SW 1271 (cell line): ENCODE results near the gene TMCO4.
"Not testable (repeated sequence)": the region's sequence is repeated elsewhere in the genome, so short reads cannot be mapped to it uniquely, and the experiment has no call there.

ENCODE experiments used
- DNase-seq, 2 experiments: peaks; one replicate each; lab custom pipeline; 2025; lab: John Stamatoyannopoulos, UW

TMCO4 gene

GRCh38 chr1:19799230-19800075 is at the start of gene TMCO4:
Gene TMCO4 (minus strand): TSS chr1:19799916. CDS start chr1:19780758, 19,158 bp downstream.
- DNase-seq: no peak

- DNase-seq: not testable (repeated sequence)
These were observed 49.6 kb upstream of the TMCO4 start for GRCh38 chr1:19849307-19849706.

DNA sequence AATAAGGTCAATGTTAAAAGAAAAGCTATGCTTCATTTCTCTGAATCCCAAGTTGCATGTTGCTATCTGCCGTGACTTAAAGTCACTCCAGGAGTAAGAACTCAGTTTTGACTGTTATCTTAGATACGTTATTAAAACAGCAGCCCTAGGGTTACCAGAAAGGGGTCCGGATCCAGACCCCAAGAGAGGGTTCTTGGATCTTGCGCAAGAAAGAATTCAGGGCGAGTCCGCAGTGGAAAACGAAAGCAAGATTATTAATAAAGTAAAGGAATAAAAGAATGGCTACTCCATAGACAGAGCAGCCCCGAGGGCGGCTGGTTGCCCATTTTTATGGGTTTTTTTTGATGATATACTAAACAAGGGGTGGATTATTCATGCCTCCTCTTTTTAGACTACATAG is 47.6 kb upstream of the TMCO4 start:
- not testable (repeated sequence) for DNase-seq

- no peak for DNase-seq
These were observed 46.6 kb upstream of the TMCO4 start for GRCh38 chr1:19846338-19846737.

DNA sequence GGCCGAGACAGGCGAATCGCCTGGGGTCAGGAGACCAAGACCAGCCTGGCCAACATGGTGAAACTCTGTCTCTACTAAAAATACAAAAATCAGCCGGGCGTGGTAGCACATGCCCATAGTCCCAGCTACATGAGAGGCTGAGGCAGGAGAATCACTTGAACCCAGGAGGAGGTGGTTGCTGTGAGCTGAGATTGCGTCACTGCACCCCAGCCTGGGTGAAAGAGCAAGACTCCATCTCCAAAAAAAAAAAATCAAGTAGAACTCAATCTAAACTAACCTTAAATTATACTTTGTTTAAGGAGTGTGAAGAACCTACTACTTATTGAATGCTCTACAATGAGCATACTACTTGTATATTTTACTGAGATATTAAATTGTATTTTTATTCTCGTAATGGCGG is 45.8 kb upstream of the TMCO4 start:
- no peak for DNase-seq

DNA sequence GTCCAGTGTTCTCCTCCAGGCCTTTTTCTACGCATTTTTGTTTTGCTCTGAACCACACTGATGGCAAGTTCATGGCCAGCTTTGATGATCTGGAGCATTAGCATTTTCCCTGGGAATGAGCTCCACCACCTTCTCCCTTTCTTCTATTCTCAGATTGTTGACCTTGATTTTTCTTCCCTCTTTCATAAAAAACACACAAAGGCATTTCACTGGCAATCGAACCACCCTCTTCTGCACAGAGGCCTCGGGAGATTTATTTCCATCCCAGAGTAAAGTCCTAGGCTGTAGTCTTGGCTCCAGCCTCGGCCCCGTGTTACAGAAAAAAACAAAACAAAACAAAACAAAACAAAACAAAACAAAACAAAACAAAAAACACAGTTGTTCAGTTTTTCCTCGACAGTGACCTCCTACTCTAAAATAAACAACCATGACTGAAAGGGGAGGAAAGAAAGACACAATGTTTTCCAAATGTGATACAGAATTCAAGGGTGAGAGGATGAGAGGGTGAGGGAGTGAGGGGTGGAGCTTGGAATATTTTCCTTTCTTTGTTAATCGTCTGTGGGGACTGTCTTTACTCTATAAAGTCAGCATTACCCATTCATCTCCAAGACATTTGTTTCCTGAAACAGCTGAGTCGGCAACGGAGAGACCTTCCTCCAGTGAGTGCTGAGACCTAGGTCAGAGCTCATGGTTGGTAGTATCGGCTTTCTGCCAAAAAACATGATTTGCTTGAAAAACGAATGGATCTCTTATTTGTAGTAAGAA is 45.2 kb upstream of the TMCO4 start:
- DNase-seq: no peak

- no peak for DNase-seq
These were observed 40.5 kb upstream of the TMCO4 start for GRCh38 chr1:19840228-19840627.

DNA sequence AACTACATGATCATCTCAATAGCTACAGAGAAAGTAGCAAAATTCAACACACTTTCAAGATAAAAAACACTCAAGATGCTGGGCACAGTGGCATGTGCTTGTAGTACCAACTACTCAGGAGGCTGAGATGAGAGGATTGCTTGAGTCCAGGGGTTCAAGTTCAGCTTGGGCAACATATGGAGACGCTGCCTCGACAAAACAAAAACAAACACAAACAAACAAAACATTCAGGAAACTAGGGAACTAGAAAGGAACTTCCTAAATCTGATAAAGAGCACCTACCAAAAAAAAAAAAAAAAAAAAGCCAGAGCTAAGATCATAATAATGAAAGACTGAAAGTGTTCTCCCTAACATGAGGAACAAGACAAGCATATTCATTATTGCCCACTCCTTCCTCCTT is 38.1 kb upstream of the TMCO4 start:
- DNase-seq: no peak

DNA sequence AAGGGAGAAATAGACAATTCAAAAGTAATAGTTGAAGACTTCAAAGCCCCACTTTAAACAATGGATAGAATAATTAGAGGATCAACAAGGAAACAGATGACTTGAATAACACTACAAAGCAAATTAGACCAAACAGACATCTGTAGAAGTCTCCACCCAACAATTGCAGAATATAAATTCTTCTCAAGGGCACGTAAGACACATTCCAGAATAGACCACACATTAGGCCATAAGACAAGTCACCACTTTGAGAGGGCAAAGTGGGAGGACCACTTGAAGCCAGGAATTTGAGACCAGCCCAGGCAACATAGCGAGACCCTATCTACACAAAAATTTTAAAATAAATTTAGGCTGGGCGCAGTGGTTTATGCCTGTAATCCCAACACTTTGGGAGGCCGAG is 35.9 kb upstream of the TMCO4 start:
- no peak for DNase-seq

- DNase-seq: no peak
These were observed 31.7 kb upstream of the TMCO4 start for GRCh38 chr1:19831441-19831840.

DNA sequence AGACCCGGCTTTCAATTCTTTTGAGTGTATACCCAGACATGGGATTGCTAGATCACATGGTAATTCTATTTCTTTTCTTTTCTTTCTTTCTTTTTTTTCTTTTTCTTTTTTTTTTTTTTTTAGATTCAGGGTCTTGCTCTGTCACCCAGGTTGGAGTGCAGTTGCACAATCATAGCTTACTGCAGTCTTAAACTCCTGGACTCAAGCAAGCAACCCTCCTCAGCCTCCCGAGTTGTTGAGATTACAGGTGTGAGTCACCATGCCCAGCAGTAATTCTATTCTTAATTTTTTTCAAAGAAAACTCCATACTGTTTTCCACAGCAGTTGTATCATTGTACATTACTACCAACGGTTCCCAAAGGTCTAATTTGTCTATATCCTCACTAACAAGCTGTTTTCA is 28.8 kb upstream of the TMCO4 start:
- no peak for DNase-seq

DNA sequence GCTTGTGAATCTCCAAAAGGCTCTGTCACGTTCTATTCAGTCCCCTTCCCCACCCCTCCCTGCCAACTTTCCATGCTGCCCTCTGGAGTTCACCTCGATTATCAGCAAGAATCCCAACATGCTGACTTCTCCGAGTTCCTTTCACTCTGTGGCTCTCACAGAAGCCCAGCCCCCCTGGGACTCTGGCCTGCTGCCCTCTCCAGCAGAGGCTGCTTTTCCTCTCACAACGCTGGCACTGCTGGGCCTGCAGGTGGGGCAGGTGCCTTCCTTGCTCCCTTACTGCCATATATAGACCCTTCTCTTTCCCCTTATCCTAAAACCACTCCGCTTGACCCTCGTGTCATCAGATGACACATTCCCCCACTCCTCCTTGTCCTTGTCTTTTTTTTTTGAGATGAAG is 25.6 kb upstream of the TMCO4 start:
- no peak for DNase-seq

- DNase-seq: no peak
These were observed 24.8 kb upstream of the TMCO4 start for GRCh38 chr1:19824541-19824940.

DNA sequence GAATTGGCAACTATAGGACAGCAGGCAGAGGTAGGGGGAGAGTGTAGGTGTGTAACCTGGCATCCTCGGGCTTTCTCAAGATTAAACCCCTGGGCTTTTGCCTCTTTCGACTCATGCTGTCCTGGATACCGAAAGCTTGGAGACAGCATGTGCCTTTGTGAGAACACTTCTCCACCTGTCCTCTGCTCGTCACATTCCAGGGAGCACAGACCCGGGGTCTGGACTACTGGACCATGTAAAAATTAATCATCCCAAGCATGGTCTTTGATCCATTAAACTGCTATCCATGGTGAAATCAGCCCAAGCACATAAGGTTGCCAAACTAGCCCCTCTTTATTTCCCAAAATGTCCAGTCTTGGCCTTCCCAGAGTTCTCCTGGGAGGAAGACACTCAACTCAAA is 24.3 kb upstream of the TMCO4 start:
- DNase-seq: no peak

DNA sequence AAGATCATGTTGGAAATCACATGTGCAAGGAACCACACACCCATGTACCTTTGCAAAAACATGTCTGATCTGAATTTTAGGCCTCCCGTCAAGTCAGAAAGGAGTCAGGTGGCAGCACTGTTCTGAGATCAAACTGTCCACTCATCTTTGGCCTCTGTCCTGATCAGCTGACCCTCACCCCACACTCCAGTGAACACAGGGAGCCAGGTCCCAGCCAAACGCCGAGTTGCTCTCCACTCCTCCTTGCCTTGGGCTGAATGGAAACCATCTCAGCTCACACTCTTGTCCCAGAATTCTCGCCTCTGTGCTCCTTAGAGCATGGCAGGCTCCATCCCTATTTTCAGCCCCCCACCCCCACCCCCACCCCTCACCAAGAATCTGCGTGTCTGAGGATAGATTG is 20.0 kb upstream of the TMCO4 start:
- DNase-seq: no peak

DNA sequence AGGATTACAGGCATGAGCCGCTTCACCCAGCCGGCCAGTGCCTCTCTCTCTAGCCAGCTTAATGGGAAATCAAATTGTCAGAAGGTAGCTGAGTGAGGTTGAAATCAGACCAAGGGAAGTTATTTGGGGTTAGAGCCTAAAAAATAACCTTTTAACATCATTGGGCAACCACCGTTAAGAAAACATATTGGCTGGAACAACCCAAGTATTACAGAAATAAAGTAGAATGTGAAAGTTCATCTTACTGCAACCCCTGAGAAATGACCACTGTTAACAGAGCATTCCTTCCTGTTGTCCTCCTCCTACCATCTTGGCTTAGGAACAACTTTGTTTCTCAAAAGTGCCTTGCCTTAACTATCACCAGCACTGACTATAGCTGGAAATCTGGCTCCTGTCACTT is 18.6 kb upstream of the TMCO4 start:
- DNase-seq: no peak

GRCh38 chr1:19817160-19817559 is 17.4 kb upstream of the TMCO4 start:
- DNase-seq: no peak

DNA sequence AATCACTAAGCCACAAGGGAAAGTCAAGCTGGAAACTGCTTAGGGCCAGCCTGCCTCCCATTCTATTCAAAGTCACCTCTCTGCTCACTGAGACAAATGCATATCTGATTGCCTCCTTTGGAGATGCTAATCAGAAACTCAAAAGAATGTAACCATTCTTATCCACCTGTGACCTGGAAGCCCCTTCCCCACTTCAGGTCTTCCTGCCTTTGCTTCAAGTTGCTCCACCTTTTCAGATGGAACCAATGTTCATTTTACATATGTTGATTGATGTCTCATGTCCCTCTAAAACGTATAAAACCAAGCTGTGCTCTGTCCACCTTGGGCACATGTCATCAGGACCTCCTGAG is 17.0 kb upstream of the TMCO4 start:
- DNase-seq: not testable (repeated sequence)

GRCh38 chr1:19815801-19816736 is 16.4 kb upstream of the TMCO4 start:
- no peak for DNase-seq

DNA sequence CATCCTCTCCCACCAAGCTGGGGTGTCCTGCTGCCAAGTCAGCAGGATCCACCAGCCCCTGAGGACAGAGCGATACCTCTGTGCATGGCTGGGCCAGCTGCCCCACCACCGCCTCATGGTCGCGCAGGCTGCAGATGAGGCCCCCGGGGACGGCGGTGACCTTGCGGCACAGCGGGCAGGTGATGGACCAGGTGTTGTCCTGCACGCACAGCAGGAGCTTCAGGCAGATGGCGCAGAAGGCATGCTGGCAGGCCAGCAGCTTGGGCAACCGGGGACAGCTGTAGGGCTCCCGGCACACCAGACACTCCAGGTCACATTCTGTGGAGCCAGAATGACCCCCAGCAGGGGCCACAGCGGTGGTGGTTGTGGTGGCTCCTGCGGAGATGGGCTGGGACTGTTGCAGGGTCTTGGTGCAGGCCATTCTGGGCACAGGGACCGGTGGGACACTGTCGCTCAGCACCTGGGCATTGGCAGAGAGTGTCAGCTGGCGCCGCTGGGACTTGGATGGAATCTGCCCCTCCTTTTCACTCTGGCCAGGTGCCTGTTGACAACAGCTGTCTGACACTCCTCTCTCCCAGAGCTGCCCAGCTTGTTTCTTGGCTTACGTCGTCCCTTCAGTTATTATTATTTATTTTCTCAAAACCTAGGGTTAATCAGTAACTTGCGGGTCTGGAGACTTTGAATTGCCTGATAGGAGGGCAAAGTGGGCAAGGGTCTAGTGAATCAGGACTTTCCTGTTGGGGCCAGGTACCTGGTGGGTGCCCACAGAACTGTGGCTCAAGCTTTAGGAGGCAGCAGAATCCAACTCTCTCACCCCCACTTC is 15.2 kb upstream of the TMCO4 start, which contains the start of gene RNF186:
RNF186 (minus strand) TSS at position 603 of the 823 bp plus-strand sequence; CDS start at position 421, 182 bp downstream.
- no peak for DNase-seq

DNA sequence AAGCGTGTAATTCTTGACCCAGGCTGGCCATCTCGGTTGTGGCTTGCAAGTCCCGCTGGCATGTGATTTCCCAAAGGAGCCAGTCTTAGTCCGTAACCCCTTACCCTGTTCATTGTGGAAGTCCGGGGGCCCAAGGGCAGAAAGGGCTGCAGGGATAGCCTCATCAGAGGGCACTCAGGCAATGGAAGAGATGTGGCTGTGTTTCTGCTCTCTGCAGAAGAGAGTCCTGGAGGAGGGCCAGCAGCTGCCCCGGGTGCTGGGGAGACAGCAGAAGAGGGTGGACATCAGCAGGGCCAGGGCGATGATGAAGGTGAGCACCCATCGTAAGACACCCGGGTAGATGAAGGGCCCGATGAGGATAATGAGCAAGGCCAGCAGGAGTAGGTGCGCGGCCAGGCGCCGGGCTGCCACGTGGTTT is 14.5 kb upstream of the TMCO4 start:
- no peak for DNase-seq
